Mesenchymal stem cell (in vitro differentiated cells and primary cell): ENCODE results near the gene COL23A1.
"Not testable (repeated sequence)": the region's sequence is repeated elsewhere in the genome, so short reads cannot be mapped to it uniquely, and the experiment has no call there.

Experiments
- DNase-seq: peaks from one replicate; pipeline ENCODE4 v3.0.0-alpha.2; 2013
- H2AFZ ChIP-seq: one replicate; pipeline ENCODE4 v1.6.1; 2013; ENCODE audit warnings: low read depth, mild to moderate bottlenecking, control low read depth, inconsistent platforms, low read length, moderate library complexity
- H2AK5ac ChIP-seq: 2 replicates; pipeline ENCODE4 v1.6.1; 2013; ENCODE audit warnings: low read length, moderate library complexity, mild to moderate bottlenecking, inconsistent platforms; ENCODE audit not compliant: severe bottlenecking
- H2BK120ac ChIP-seq: one replicate; pipeline ENCODE4 v1.6.1; 2013; ENCODE audit warnings: low read depth, mild to moderate bottlenecking, inconsistent platforms, low read length, moderate library complexity
- H2BK12ac ChIP-seq, 2 experiments: one replicate each; pipeline ENCODE4 v1.6.1; 2013; ENCODE audit warnings: inconsistent platforms in 2 of 2, low read length in 2 of 2, mild to moderate bottlenecking in 2 of 2, moderate library complexity in 2 of 2, control low read depth in 1 of 2
- H2BK15ac ChIP-seq: one replicate; pipeline ENCODE4 v1.6.1; 2013; ENCODE audit warnings: mild to moderate bottlenecking, low read depth, inconsistent platforms; ENCODE audit not compliant: poor library complexity, severe bottlenecking
- H2BK5ac ChIP-seq: 2 replicates; pipeline ENCODE4 v1.6.1; 2013; ENCODE audit warnings: low read depth, mild to moderate bottlenecking, low read length, control low read depth, inconsistent platforms; ENCODE audit not compliant: poor library complexity, severe bottlenecking
- H3K14ac ChIP-seq, 2 experiments: one replicate each; pipeline ENCODE4 v1.6.1; 2013; ENCODE audit warnings: inconsistent platforms in 2 of 2, low read length in 2 of 2, control low read depth in 1 of 2, mild to moderate bottlenecking in 1 of 2, moderate library complexity in 1 of 2
- H3K18ac ChIP-seq, 2 experiments: one replicate each; pipeline ENCODE4 v1.6.1; 2013; ENCODE audit warnings: inconsistent platforms in 2 of 2, low read length in 2 of 2, control low read depth in 1 of 2, low read depth in 1 of 2, mild to moderate bottlenecking in 1 of 2
- H3K23ac ChIP-seq, 2 experiments: one replicate each; pipeline ENCODE4 v1.6.1; 2013; ENCODE audit warnings: inconsistent platforms in 2 of 2, low read length in 2 of 2, mild to moderate bottlenecking in 2 of 2, moderate library complexity in 2 of 2, control low read depth in 1 of 2
- H3K27ac ChIP-seq: 2 replicates; pipeline ENCODE4 v1.5.1; 2013; ENCODE audit warnings: mild to moderate bottlenecking, moderate library complexity, low read length, control low read depth, inconsistent platforms; ENCODE audit not compliant: poor library complexity, severe bottlenecking
- H3K27me3 ChIP-seq, 2 experiments: 2 replicates each; pipeline versions ENCODE4 v1.6.1 to v1.7.0; 2013; ENCODE audit warnings: low read length in 2 of 2, mild to moderate bottlenecking in 2 of 2, moderate library complexity in 2 of 2, control low read depth in 1 of 2, inconsistent platforms in 1 of 2; ENCODE audit not compliant: control insufficient read depth in 1 of 2, insufficient read depth in 1 of 2
- H3K36me3 ChIP-seq, 2 experiments: 2 replicates each; pipeline versions ENCODE4 v1.6.1 to v1.7.0; 2013; ENCODE audit warnings: low read length in 2 of 2, control low read depth in 1 of 2, inconsistent platforms in 1 of 2, low read depth in 1 of 2, mild to moderate bottlenecking in 1 of 2; ENCODE audit not compliant: insufficient read depth in 2 of 2, control insufficient read depth in 1 of 2
- H3K4ac ChIP-seq, 2 experiments: one replicate each; pipeline ENCODE4 v1.6.1; 2013; ENCODE audit warnings: inconsistent platforms in 2 of 2, low read length in 2 of 2, mild to moderate bottlenecking in 2 of 2, moderate library complexity in 2 of 2, control low read depth in 1 of 2, low read depth in 1 of 2
- H3K4me1 ChIP-seq: 2 replicates; pipeline ENCODE4 v1.6.1; 2013; ENCODE audit warnings: low read depth, low read length, control low read depth; ENCODE audit not compliant: control insufficient read depth, insufficient read depth
- H3K4me2 ChIP-seq: 2 replicates; pipeline ENCODE4 v1.6.1; 2013; ENCODE audit warnings: low read length, mild to moderate bottlenecking, inconsistent platforms; ENCODE audit not compliant: poor library complexity, severe bottlenecking
- H3K4me3 ChIP-seq, 2 experiments: 2 replicates each; pipeline versions ENCODE4 v1.5.1 to v1.7.0; 2013; ENCODE audit warnings: low read length in 2 of 2, mild to moderate bottlenecking in 2 of 2, control low read depth in 1 of 2, low read depth in 1 of 2; ENCODE audit not compliant: insufficient read depth in 1 of 2
- H3K79me1 ChIP-seq: replicated peaks from 2 replicates; pipeline ENCODE4 v1.6.1; 2013; ENCODE audit warnings: mild to moderate bottlenecking, control low read depth, low read length, inconsistent platforms; ENCODE audit not compliant: poor library complexity, severe bottlenecking
- H3K9ac ChIP-seq: 2 replicates; pipeline ENCODE4 v1.7.0; 2013; ENCODE audit warnings: mild to moderate bottlenecking, low read length, moderate library complexity
- H3K9me3 ChIP-seq: 2 replicates; pipeline ENCODE4 v1.7.0; 2013; ENCODE audit warnings: mild to moderate bottlenecking, low read length; ENCODE audit not compliant: control insufficient read depth
- H4K8ac ChIP-seq: one replicate; pipeline ENCODE4 v1.6.1; 2013; ENCODE audit warnings: inconsistent platforms, mild to moderate bottlenecking, low read length, moderate library complexity
- H4K91ac ChIP-seq: one replicate; pipeline ENCODE4 v1.6.1; 2013; ENCODE audit warnings: mild to moderate bottlenecking, low read length, inconsistent platforms
- WGBS: methylation state at CpG from one replicate; pipeline ENCODE4 v1.1.7; 2013; ENCODE audit warnings: mixed read lengths; 5-methylcytosine and 5-hydroxymethylcytosine counted together

The COL23A1 gene

DNA sequence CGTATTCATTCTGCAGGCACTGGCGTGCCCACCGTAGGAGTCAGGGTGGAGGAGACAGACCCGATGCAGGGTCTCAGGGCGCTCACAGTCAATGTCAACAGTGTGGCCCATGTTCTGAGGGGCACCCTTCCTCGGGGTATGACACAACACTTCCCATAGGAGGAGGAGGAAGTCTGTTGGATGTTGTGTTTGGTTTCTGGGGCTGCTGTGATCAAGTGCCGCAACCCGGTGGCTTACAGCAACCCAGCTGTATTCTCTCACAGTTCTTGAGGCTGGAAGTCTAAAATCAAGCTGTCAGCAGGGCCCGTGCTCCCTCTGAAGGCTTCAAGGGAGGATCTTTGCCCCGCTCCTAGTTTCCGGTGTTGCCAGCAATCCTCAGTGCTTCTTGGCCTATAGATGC lies 391.5 kb downstream of the COL23A1 start:
- H3K36me3 ChIP-seq: no peaks in the 10 kb centered on the region
- no peak overlapping the region for H3K27ac ChIP-seq
- H4K8ac ChIP-seq: no peak overlapping the region
- no peak overlapping the region for H3K9ac ChIP-seq
- H2AFZ ChIP-seq: no peak overlapping the region
- peaks cover 13 to 21% of the 10 kb centered on the region in 2 experiments for H3K27me3 ChIP-seq
- H3K9me3 ChIP-seq: no peaks in the 10 kb centered on the region
- 88% methylated on average over 11 of the region's 11 CpGs for WGBS
- H2BK15ac ChIP-seq: no peak overlapping the region
- H3K4me1 ChIP-seq: peaks cover 3% of the 10 kb centered on the region
- H3K4me2 ChIP-seq: no peak overlapping the region
- no peak overlapping the region for H2BK12ac ChIP-seq
- no peak for DNase-seq
- no peak overlapping the region for H2AK5ac ChIP-seq
- no peak overlapping the region for H3K23ac ChIP-seq
- no peak overlapping the region for H2BK120ac ChIP-seq
- H3K18ac ChIP-seq: no peak overlapping the region
- H3K14ac ChIP-seq: no peak overlapping the region
- H2BK5ac ChIP-seq: no peak overlapping the region
- H3K4ac ChIP-seq: no peak overlapping the region
- no peak overlapping the region for H4K91ac ChIP-seq
- H3K4me3 ChIP-seq: no peak overlapping the region
- no peaks in the 10 kb centered on the region for H3K79me1 ChIP-seq

DNA sequence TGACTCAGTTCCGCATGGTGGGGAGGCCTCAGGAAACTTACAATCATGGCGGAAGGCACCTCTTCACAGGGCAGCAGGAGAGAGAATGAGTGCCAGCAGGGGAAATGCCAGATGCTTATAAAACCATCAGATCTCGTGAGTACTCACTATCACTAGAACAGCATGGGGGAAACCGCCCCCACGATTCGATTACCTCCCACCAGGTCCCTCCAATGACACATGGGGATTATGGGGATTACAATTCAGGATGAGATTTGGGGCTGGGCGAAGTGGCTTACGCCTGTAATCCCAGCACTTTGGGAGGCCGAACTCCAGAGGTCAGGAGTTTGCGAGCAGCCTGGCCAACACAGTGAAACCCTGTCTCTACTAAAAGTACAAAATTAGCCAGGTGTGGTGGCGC lies 392.0 kb downstream of the COL23A1 start:
- H3K4me3 ChIP-seq, H3K9ac ChIP-seq, H2AFZ ChIP-seq, H3K18ac ChIP-seq, H3K27ac ChIP-seq, H2BK5ac ChIP-seq, H3K36me3 ChIP-seq, H2BK12ac ChIP-seq, H3K4me2 ChIP-seq, H3K4ac ChIP-seq, H3K14ac ChIP-seq, H3K79me1 ChIP-seq, H2BK120ac ChIP-seq, H2BK15ac ChIP-seq, H3K23ac ChIP-seq, H2AK5ac ChIP-seq, H3K9me3 ChIP-seq, DNase-seq, H3K4me1 ChIP-seq, H4K8ac ChIP-seq, H4K91ac ChIP-seq: not testable (repeated sequence)
- whole genome bisulfite sequencing: 89% methylated on average over 10 of the region's 11 CpGs
- H3K27me3 ChIP-seq: peaks cover 18 to 21% of the 10 kb centered on the region in 2 experiments

DNA sequence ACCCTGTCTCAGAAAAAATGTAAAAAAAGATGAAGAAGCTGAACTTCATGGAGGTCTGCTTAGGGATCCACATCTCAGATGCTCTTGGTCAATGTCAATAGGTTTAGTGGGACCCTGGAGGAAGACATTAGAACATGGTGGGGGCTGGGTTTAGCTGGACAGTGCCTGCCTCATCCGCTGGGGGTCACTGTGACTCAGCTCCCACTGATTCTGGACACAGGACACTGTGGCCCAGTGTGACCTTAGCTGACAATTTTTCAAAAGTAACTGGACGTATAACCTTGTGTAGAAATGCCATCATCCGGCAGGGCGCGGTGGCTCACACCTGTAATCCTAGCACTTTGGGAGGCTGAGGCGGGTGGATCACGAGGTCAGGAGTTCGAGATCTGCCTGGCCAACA lies 393.2 kb downstream of the COL23A1 start:
- 79% methylated on average over 7 of the region's 8 CpGs for WGBS
- DNase-seq: no peak

DNA sequence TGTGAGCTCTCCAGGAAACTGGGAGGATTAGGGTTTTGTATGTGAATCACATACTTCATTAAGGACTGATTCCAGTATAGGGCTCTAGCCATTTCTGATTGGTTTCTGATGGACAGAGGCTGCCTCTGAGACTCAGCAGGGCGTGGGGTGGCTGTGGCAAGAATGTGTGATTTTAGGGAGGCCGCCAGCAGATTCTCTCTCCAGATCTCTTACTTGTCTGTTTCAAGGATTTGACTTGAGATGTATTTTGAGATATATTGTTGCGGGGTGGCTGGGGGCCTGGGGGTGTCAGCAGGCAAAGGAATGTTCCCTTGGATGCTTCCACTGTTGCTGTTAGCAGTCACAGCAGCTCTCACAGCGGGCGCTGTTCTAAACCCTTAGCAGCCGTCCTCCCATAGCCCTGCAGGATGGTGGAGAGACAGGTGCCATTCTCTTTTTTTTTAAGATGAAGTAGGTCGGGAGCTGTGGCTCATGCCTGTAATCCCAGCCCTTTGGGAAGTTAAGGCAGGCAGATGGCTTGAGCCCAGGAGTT lies 393.8 kb downstream of the COL23A1 start:
- no peak overlapping the region for H2BK5ac ChIP-seq
- no peak for DNase-seq
- no peak overlapping the region for H3K23ac ChIP-seq
- H3K18ac ChIP-seq: no peak overlapping the region
- no peak overlapping the region for H3K9ac ChIP-seq
- no peaks in the 10 kb centered on the region for H3K4me1 ChIP-seq
- no peaks in the 10 kb centered on the region for H3K79me1 ChIP-seq
- H3K9me3 ChIP-seq: no peaks in the 10 kb centered on the region
- H3K4ac ChIP-seq: no peak overlapping the region
- H2BK120ac ChIP-seq: no peak overlapping the region
- H2AK5ac ChIP-seq: no peak overlapping the region
- H3K36me3 ChIP-seq: no peaks in the 10 kb centered on the region
- no peak overlapping the region for H3K4me2 ChIP-seq
- no peak overlapping the region for H2BK12ac ChIP-seq
- H4K8ac ChIP-seq: no peak overlapping the region
- H2AFZ ChIP-seq: no peak overlapping the region
- no peak overlapping the region for H3K27ac ChIP-seq
- no peak overlapping the region for H4K91ac ChIP-seq
- H3K27me3 ChIP-seq: peaks cover 21 to 23% of the 10 kb centered on the region in 2 experiments
- H3K4me3 ChIP-seq: no peak overlapping the region
- 86% methylated on average over 7 of the region's 7 CpGs for WGBS
- no peak overlapping the region for H3K14ac ChIP-seq
- H2BK15ac ChIP-seq: peak overlapping the region; percentile 63

More for the DNA sequence above, 393.2 kb downstream of the COL23A1 start:
- Histone ChIP-seq H3K79me1 (no peaks in the 10 kb centered on the region), H3K23ac (no peak overlapping the region), H3K4me2 (no peak overlapping the region), H2BK15ac (no peak overlapping the region), H3K9me3 (no peaks in the 10 kb centered on the region), H3K36me3 (no peaks in the 10 kb centered on the region), H3K27me3 (peaks cover 21 to 23% of the 10 kb centered on the region in 2 experiments), H4K91ac (no peak overlapping the region), H3K4me3 (no peak overlapping the region), H2BK5ac (no peak overlapping the region), H3K14ac (no peak overlapping the region), H3K4me1 (peaks cover 3% of the 10 kb centered on the region), H3K4ac (no peak overlapping the region), H3K27ac (no peak overlapping the region), H4K8ac (no peak overlapping the region), H2AFZ (no peak overlapping the region), H3K9ac (no peak overlapping the region), H2AK5ac (no peak overlapping the region), H2BK120ac (no peak overlapping the region), H2BK12ac (no peak overlapping the region), H3K18ac (no peak overlapping the region)
